Coronary artery (tissue), 2 donors: ENCODE measurements around the gene LSAMP.

Source experiments
- DNase-seq: peaks from one replicate; pipeline ENCODE4 v3.0.0-alpha.2; 2017; ENCODE audit warnings: low spot score
- H3K27ac ChIP-seq, 2 donors: fragments of 200-600 bp; sonication (generic); one replicate each; pipeline ENCODE4 v1.5.1; 2016 to 2019
- H3K4me3 ChIP-seq: fragments of 200-600 bp; sonication (generic); 2 replicates; pipeline ENCODE4 v1.5.1; 2016; ENCODE audit warnings: mild to moderate bottlenecking, moderate library complexity
- TF ChIP-seq, protein P1 (sequence below): fragments of 200-600 bp; sonication (generic); IDR thresholded peaks from one replicate; pipeline ENCODE4 v1.5.1; 2019; ENCODE audit warnings: antibody characterized with exemption

The LSAMP gene

GRCh38 chr3:116129187-116129946 lies 315.9 kb downstream of the LSAMP start:
- TF ChIP-seq, protein P1, sequence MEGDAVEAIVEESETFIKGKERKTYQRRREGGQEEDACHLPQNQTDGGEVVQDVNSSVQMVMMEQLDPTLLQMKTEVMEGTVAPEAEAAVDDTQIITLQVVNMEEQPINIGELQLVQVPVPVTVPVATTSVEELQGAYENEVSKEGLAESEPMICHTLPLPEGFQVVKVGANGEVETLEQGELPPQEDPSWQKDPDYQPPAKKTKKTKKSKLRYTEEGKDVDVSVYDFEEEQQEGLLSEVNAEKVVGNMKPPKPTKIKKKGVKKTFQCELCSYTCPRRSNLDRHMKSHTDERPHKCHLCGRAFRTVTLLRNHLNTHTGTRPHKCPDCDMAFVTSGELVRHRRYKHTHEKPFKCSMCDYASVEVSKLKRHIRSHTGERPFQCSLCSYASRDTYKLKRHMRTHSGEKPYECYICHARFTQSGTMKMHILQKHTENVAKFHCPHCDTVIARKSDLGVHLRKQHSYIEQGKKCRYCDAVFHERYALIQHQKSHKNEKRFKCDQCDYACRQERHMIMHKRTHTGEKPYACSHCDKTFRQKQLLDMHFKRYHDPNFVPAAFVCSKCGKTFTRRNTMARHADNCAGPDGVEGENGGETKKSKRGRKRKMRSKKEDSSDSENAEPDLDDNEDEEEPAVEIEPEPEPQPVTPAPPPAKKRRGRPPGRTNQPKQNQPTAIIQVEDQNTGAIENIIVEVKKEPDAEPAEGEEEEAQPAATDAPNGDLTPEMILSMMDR: no peak
- Histone ChIP-seq H3K27ac (no peak overlapping the region), H3K4me3 (no peak overlapping the region)
- no peak for DNase-seq

- Histone ChIP-seq H3K27ac (no peak overlapping the region), H3K4me3 (no peak overlapping the region)
- DNase-seq: no peak
- TF ChIP-seq, protein P1: no peak
These were observed 317.8 kb downstream of the LSAMP start for GRCh38 chr3:116127464-116127863.

DNA sequence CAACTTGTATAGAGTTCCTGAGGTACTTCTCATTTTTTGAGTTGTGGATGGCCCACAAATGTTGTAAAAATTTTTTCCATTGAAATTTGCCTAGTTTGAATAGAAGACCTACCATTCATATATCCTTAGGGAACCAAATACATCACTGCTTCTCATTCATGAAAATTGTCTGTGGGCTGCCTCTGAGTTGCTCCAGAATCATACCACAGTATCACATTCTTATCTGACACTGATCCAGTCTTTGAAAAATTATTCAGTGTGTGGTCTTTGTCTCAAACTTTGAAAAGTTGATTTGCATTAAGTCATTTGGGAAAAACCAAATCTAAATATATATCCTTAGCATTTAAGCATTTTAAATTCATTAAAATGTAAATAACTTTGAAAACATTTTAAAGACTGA lies 321.1 kb downstream of the LSAMP start:
- DNase-seq: no peak
- no peak overlapping the region for H3K4me3 ChIP-seq
- H3K27ac ChIP-seq: no peak overlapping the region
- TF ChIP-seq, protein P1: no peak

DNA sequence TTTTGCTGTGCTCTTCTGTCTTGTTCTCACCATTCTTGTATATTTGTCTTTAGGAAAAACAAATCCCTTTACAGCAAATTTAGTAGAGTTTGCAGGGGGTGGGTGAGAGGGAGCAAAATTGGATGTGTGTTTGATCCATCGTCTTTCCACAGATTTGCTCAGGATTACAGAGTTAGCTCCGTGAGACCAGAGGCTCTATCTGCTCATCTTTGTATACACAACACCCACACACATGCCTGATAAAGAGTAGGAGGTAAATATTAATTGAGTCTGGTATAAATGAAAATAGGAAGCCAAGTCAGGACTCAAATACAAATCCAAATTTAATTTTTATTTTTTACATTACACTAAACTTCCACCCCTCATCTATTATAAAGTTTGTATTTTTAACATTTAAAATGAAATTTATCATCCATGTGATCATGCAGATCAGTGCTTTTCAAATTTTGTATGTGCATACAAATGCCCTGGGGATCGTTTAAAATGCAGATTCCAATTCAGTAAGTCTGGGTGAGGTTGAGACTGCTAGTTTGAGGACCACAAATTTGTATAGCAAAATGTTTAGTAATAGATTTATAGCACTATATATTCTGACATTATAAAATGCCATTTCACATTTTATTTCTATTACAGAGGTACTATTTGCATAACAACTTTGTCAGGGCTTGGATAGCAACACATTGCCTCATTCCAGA lies 326.7 kb downstream of the LSAMP start:
- DNase-seq: no peak
- H3K27ac ChIP-seq: no peak overlapping the region
- H3K4me3 ChIP-seq: no peak overlapping the region
- TF ChIP-seq, protein P1: no peak

- no peak overlapping the region for H3K4me3 ChIP-seq
- TF ChIP-seq, protein P1: no peak
- no peak for DNase-seq
- no peak overlapping the region for H3K27ac ChIP-seq
These were observed 330.7 kb downstream of the LSAMP start for GRCh38 chr3:116114586-116114985.

GRCh38 chr3:116112696-116113095 lies 332.6 kb downstream of the LSAMP start:
- H3K27ac ChIP-seq: no peak overlapping the region
- DNase-seq: no peak
- TF ChIP-seq, protein P1: no peak
- H3K4me3 ChIP-seq: no peak overlapping the region

GRCh38 chr3:116111765-116112164 lies 333.5 kb downstream of the LSAMP start:
- DNase-seq: no peak
- H3K27ac ChIP-seq: no peak overlapping the region
- TF ChIP-seq, protein P1: no peak
- no peak overlapping the region for H3K4me3 ChIP-seq
